Stimulated activated CD4-positive, alpha-beta T cell treated with anti-CD3 and anti-CD28 coated beads, Interleukin-4, amount 100 ng/mL, for 4 hours (primary cell): ENCODE results near the gene TAF11.
"Not testable (repeated sequence)": the region's sequence is repeated elsewhere in the genome, so short reads cannot be mapped to it uniquely, and the experiment has no call there.

Experiments
- DNase-seq, 2 experiments: peaks; one replicate each; pipeline ENCODE4 v3.0.0-alpha.2; 2020

Gene TAF11, protein sequence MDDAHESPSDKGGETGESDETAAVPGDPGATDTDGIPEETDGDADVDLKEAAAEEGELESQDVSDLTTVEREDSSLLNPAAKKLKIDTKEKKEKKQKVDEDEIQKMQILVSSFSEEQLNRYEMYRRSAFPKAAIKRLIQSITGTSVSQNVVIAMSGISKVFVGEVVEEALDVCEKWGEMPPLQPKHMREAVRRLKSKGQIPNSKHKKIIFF

DNA sequence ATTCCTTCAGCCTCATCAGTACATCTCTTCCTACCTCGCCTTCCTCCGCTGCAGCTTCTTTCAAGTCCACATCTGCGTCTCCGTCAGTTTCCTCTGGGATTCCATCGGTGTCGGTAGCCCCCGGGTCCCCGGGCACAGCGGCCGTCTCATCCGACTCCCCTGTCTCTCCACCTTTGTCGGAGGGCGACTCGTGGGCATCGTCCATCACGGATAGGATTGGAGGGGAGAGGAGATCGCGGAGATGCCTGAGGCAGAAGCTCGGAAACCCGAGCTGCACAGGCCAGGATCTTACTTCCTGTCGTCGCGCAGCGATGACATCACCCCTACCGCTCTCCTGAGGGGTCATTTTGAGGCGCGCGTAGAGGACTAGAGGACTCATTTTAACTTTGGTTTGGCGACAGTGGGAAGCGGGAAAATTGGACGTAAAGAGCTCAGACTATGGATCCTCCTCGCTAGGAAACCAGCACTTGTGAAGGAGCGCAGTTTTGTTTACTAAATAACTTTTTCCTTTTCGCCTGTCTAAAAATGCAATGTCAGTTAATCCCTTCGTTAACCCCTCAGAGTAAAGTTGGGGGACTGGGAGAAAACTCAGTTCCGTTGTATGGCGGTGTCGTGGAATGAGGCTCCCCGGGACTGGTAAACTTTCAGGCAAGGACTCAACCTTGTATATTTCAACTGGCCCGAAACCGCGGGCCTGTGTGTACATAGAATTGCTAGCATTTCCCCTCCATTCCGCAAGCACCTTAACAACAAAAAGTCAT lies at the start of gene TAF11:
Gene TAF11, minus strand, starts transcription at position 290 of the 761 bp plus-strand sequence. Its CDS starts 85 bp downstream, at position 205.
- peak; percentile 85 to 88 for DNase-seq

DNA sequence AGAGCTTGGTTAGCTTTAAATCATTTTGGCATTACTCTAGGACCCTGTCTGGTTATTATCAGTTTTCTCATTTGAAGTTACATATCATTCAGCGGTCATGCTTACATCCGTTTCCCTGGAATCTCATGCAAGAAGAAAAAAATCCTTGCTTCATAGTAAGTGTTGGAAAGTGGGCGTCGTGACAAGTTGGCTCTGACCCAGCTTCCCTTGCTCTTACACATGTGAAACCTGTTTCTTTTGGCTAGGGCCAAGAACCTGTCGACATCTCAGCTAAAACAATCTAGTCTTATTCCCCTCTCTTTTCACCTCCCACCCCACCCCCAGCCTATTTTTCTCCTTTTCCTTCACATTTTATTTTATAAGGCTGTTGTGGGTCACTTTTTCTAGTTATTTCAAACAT lies 46.7 kb upstream of the TAF11 start:
- DNase-seq, result no peak

DNA sequence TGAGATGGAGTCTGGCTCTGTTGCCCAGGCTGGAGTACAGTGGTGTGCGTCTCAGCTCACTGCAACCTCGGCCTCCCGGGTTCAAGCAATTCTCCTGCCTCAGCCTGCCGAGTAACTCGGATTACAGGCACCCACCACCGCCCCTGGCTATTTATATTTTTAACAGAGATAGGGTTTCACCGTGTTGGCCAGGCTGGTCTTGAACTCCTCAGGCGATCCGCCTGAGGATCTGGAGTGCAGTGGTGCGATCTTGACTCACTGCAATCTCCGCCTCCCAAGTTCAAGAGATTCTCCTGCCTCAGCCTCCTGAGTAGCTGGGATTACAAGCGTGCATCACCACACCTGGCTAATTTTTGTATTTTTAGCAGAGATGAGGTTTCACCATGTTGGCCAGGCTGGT lies 44.4 kb upstream of the TAF11 start:
- not testable (repeated sequence) for DNase-seq

DNA sequence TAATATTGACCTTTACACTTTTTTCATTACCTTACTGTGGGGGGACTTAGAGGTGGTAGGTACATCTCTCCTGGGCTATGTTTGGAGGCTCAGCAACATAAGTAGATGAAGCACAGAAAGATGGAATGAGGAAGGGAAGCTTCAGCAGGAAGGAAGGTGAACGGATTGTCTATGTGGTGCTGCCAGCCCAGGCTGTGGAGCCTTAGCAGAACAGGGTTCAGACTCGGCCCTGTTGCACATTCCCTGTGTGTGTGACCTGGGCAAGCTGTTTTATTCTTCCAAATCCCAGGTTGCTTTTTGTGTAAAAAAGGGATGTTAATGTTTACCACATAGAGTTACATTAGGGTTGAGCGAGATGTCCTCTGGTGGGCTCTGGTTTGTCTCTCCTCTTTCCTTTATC lies 42.4 kb upstream of the TAF11 start:
- no peak for DNase-seq

DNA sequence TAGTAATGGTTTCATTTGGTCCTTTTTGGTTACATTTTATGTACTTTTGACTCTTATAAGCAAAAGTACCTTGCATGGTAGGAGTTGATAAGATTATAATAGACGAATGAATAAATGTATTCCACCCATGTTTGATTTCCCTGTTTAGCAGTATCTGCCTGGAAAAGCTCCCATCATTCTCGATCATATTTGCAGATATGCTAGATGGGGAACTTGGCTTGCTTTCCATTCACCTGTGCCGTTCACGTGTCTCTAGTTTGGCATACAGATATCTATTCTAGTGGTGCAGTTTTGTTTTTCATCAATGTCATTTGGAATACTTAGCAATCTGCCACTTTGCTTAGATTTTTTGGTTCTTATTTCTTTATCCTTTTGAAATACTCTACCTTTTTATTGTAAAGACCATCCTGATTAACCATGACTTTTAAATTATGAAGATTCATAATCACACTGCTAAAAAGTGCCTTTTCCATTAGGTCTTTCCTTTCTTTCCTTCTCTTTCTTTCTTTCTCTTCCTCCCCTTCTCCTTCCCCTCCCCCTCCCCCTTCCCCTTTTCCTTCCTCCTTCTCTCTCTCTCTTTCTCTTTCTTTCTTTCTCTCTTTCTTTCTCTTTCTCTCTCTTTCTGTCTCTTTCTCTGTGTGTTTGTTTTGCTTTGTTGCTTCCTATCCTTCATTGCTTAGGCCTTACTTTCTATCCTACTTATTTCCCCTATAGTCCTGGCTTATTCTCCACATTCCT lies 41.6 kb upstream of the TAF11 start:
- DNase-seq, result no peak

DNA sequence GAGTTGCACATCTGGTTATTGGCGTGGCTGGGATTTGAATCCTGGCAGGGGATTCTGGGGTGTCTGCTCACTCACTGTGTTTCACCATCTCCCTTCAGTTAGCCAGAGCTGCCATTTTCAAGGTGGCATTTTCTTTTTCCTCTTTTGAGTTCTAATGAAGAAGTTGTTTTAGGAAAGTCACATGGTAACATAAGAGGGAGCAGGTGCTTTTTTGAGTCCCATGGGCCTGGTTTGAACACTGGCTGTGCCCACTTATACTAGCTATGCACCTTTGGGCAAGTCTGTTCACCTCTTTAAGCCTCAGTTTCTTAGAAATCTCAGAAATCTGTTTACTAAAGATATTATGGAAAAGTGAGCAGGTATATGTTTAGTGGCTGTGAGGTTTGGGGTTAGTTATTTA lies 40.9 kb upstream of the TAF11 start:
- no peak for DNase-seq

DNA sequence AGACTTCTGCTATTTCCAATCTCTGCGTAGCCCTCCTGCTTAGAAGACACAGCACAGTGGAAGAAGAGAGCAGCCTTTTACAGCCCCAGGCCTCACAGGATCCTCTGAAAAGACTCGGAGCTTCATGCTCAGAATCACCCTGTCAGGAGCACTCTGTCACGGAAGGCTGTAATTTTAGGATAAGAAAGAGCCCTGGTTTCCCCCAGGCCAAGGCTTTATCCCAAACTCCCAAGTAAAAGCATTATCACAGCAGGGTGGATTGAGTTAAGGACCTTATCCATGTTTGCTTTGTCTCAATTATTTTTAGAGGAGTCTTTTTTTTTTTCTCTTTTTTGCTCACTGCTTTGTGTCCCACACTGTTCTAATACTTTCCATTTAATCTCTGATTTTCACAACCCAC lies 40.4 kb upstream of the TAF11 start:
- DNase-seq, result no peak

DNA sequence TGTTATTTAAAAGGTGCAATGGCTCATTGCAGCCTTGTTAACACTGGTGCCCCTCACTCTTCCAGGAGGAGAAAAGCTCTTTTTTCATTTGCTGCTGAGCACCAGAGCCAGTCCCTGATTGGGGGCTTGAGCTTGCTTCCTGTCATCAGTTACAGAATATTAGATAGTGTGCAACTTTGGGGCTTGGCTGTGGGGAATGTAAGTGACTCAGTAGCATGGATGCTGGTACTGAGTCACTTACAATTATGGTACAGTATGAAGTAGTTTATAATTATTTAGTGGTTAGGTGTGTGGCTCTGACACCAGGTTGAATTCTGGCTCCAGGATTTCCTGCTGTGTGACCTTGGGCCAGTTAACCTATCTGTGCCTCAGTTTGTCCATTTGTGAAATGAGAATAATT lies 38.8 kb upstream of the TAF11 start:
- no peak for DNase-seq

DNA sequence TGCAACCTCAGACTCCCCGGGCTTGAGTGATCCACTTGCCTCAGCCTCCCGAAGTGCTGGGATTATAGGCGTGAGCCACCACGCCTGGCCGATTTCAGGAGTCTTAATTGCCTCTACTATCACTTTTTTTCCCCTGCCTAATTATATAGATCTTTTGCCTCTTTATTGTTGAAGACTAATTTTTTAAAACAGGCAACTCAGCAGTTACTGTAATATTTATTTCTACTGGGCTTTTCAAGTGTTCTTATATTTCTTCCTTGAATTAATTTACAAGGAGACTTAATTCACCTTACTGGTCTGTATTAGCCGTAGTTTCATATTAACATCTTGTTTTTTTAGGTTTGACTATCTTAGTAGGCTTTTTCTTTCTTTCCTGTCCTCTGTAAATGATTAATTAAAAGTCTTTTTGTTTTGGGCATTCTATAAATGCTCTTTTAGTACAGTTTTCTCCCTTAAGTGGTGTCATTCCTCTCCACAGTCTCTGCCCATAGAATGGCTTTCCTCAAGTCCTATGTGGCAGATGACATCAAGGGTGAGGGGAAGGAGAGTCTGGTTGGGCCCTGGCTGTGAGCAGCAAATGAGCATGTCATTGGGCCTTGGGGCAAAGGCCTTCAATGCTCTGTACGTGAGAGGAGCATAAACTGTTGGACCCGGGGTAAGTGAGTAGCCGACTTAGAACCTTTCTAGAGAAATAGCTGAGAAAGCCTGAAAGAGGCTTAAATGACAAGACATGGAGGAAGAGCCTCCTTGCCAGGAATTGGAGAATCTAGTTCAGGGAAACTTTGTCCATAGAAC lies 37.2 kb upstream of the TAF11 start:
- no peak for DNase-seq

DNA sequence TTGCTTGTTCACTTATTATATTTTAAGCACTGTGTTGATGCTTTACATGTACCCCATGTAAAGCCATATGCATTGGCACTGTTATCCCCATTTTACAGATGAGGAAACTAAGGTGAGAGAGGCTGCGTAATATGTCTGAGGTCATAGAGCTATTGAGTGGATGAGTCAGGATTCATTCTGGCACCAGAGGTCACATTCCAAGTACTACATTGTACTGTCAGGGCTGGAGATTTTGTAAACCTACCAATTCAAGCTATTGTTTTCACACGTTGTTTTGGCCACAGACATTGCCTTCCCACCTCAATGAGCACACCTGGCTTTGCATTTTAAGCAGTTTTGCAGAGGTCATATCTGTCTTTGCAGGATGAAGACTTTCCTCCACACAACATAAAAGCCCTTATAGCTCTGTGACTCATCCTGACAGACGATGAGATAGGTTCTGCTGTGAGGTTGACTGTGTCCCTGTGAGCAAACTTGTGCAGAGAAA lies 34.4 kb upstream of the TAF11 start:
- DNase-seq, result no peak

DNA sequence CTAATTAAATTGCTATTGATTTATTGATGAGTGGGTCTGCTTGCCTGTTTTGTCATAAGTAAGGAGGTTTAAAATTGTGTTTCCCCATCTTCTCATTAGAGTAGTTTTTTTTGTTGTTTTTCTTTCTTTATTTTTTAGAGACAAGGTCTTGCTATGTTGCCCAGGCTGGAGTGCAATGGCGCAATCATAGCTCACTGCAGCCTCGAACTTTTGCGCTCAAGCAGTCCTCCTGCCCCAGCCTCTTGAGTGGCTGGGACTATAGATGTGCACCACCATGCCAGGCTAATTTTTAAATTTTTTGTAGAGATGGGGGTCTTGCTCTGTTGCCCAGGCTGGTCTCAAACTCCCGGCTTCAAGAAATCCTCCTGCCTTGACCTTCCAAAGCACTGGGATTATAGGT lies 32.3 kb upstream of the TAF11 start:
- DNase-seq, result no peak

DNA sequence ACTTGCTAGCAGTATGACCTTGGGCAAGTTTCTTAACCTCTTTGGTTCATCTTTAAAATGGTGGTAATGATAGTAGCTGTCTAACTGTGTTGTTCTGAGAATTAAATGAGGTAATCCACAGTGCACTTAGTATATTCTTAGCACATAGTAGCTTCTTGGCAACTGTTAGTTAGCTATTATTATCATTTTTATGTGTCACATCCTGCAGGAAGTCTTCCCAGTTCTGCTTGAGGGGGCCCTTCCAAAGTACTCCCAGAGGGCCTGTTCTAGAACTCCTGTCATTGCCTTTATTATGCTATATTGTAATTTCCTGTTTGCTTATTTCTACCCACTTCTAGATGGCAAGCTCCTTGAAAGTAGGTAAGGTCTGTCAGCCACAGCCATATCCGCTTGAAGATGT lies 31.8 kb upstream of the TAF11 start:
- no peak for DNase-seq

DNA sequence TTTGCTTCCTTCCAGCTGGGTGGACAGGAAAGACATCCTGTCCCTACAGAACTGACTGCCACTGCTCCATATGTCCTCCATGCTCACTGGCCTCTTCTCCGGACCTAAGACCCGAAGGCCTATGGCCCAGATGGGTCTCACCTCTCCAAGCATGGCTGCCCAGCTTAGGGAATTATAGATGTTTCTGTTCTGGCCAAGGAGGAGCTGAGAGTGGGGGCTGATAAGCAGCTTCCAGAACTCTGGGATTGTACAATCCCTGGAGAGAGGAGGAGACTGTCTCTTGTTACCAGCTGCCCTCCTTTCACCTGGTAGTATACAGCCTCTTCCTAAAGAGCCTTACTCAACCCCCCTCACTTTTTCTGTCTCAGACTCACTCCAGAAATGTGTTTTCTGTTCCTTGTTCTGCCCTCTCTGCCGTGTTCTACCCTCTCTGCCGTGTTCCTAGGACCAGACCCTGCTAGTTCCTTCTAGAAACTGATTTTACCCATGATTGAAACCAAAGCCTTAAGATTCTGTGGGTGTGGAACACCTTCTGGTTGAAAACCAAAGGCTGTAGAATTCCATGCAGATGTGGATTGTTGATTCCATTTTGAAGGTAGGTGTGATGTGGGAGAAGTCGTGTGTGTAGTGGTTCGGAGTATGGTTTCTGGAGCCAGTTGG lies 29.9 kb upstream of the TAF11 start:
- no peak for DNase-seq

DNA sequence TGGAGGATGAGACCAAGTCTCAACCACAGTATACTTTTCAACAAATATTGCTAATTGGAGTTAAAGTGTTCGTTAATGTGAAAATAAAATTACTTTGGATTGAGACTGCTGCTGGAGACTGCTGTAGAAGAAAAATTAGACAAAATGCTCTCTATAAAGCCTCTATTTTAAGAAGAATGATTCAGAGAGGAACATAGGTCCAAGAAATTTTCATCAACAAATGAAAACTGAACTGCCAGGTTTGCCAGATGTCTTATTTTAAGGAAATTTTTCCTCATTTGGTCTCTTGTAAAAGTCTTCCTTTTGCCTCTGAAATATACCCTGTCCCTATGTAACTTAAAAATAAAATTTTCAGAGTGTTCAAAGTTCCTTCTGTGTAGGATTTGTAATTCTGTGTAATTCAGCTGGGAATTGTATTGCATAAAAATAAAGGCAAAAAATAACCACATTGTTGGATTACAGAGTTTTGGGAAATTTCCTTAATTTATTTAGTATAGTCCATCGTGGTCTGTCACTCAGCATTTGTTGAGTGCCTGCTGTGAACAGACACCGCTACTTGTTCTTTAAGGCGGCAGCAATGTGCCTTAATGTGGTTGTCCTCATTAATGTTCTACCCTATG lies 28.6 kb upstream of the TAF11 start:
- DNase-seq, result no peak

DNA sequence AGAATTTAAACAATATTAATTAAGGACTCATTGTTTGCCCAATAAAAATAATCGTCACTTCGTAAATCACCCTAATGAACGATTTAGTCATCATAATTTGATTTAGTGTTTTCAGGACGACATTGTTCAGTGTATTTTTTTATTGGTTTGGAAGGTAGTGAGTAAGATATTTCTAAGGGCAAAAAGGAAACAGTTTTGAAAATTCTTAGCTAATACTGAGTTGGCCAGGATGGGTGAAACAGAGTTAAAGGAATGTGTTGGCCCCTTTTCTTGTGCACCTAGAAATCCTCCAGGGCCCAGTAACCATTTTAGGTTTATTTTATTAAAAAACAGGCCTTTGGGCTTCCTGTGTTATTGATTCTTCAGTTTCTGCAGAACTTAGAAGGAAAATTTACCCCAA lies 26.5 kb upstream of the TAF11 start:
- no peak for DNase-seq

DNA sequence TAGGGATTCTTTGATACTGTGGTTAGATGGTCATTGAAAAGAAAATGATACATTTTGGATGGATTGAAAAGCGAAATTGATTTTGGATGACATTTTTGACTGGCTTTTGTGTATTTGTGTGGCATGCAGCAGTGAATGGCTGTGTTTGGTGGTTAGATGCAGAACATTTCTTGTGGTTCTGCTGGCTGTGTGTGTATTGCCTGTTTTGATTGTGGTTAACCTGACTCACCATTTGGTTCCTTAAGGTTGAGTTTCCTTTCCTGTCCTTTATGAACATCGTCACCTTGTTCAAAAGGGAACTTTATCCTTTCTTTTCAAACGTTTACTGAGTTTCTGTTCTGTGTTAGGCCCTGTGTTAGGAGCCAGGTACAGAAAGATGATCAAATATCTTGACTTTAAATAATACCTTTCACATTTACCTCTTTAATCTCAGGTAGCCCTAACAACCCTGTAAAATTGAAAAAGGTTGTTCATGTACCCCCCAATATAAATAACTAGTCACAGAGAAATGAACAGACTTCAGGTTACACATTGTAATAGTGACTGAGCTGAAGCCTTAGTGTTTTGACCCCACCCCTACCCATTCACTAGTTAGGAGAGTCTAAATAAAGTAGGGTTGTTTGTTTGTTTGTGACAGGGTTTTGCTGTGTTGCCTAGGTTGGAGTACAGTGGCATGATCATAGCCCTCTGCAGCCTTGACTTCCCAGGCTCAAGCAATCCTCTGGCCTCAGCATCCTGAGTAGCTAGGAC lies 25.0 kb upstream of the TAF11 start:
- DNase-seq, result peak in 1 of 2 experiments; percentile 35

DNA sequence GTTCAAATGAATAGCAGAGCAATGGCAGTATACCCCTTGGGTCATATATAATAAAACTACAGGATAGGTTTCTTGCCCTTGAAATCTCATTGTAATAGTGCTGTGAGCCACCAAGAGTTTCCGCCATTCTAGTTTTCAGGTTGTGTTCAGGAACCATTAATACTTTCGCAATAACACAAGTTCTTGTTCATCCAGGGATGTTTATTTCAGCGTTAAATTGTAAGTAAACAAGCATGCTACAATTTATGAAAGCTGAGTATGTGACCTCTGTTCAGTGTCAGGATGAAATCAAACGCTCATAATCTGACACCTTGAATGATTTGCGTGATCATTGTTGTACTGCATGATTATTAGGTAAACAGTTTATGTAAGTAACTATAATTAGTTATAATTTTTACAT lies 24.0 kb upstream of the TAF11 start:
- no peak for DNase-seq

DNA sequence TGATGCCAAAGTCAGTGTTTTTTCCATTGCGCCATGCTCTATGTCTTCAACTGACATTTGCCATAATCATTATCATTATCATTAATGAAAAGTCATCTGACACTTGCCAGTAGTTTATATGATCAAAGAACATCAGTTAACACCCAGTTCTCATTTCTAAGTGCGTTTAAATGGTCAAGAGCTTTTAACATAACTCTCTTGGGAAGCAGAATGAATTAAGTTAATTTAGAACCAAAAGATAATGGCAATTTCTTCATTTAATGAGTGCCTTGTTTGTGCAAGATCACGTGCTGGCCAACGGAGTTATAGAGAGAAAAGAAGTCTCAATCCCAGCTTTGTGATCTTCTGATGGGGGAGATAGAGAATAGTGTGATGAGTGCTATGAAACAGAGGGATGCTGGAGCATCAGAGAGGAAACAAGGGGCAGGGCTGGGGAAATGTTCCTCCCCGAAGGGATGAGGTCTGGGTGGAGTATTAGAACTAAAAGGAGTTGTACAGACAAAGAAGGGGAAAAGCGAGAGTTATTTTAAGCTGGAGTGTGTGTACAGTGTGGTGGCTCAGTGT lies 21.6 kb upstream of the TAF11 start:
- DNase-seq, result no peak

DNA sequence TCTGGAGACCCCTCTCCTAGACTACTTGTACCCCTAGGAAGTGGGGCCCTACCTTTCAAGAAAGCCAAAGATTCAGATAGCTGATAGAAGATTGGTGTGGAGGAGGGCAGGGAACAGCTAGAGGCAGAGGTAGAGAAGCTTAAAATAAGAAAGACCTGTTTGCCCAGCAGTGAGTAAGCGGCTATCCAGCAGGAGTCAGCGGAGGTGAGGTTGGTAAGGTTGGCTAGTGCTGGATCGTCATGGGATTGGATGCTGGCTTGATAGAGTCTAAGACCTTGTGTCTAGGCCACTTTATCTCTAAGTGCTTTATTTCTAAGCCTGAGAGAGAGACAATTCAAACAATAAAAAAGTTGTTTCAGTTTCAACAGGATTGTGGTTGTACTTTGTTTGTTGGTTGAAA lies 20.4 kb upstream of the TAF11 start:
- DNase-seq, result no peak

DNA sequence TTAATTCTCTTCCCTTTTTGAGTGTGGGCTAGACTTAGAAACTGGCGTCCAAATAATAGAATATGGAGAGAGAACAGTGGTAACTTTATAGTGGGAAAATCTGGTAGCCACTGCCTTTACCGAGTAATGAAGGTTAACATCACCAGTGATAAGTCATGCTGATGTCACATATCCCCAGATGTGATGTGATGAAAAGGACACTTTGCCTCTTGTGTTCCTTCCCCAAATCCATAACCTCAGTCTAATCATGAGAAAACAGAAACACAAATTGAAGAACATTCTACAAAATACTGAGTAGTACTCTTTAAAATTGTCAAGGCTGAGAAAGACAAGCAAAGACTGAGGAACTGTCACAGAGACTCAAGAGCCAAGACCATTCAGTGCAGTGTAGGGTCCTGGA lies 19.0 kb upstream of the TAF11 start:
- no peak for DNase-seq
